Measurements from ENCODE around the gene KDM4F.

KDM4F gene

DNA sequence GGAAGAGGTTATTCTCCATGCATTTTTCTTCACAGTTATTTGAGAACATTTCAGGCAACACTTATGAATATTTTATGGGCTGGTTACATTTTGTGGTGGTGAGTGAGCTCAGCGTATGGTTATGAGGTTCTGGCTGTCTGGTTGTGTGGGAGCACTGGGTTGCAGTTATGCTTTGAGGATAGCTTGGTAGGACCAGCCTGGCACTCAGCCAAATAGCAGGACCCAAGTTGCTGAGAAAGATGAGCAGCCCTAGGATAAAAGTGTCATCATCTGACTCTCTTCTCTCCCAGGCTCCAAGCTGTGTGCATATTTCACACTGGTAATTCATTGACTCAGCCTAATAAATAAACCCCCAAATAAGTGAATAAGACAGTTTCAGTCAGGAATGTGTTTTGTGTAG, 9.4 kb downstream of the KDM4F start:
- POLR2A ChIA-PET = no interaction called here
- WGBS (ENCODE audit: insufficient coverage) = 100% methylated on average over 1 of the region's 1 CpG

DNA sequence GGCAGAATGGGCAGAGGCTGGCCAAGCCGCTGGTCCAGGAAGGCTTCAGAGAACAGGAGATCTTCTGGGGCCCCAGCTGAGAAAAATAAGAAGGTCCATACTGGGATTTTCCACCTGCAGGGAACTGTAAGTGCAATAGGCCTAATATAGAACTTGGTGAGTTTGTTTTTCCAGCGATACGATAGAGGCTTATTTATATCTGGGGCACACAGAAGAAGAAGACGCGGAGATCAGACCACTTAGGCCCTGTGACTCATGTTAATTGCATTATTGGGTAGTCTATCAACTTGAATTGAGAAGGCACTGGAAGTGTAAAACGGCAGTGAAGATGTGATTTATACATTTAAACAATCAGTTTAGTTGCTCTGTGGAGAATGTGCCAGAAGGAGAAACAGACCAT, 9.8 kb downstream of the KDM4F start:
- Histone ChIP-seq H3K27me3 (replicated peaks in 2 of 5; ENCODE audit: control insufficient read depth in 4 of 5, insufficient read depth in 5 of 5, low read length in 4 of 5) (no peaks in the 10 kb centered on the region), H3K9me3 (ENCODE audit: control extremely low read depth in 1 of 5, control insufficient read depth in 4 of 5, insufficient read depth in 2 of 5, low read depth in 1 of 5, low read length in 4 of 5) (peaks cover 0 to 2% (median 0%) of the 10 kb centered on the region in 5 experiments), H3K4me3 (ENCODE audit: control insufficient read depth in 1 of 7, extremely low read depth in 1 of 7, insufficient read depth in 4 of 7, low read depth in 2 of 7, low read length in 6 of 7) (no peak overlapping the region), H3K27ac (ENCODE audit: insufficient read depth in 1 of 2, low read depth in 1 of 2, low read length in 2 of 2, poor library complexity in 1 of 2, severe bottlenecking in 2 of 2) (no peak overlapping the region), H3K4me1 (ENCODE audit: control extremely low read depth in 1 of 4, control insufficient read depth in 4 of 4, insufficient read depth in 4 of 4, low read length in 3 of 4) (peaks cover 0 to 5% (median 0%) of the 10 kb centered on the region in 4 experiments), H3K36me3 (ENCODE audit: control insufficient read depth in 4 of 4, insufficient read depth in 4 of 4, low read length in 3 of 4) (no peaks in the 10 kb centered on the region)
- ChIA-PET POLR2A (no interaction called here), CTCF (interaction anchor here (1.7 kb wide), 1 partner anchor 8 kb away, joined by 4 read pairs; no protein-coding TSS in a partner anchor)
- no peak for DNase-seq
- WGBS (ENCODE audit: insufficient coverage) = 95% methylated on average over 6 of the region's 6 CpGs

More for the DNA sequence above, 9.4 kb downstream of the KDM4F start:
- H3K9me3 ChIP-seq (ENCODE audit: control extremely low read depth in 1 of 5, control insufficient read depth in 4 of 5, insufficient read depth in 2 of 5, low read depth in 1 of 5, low read length in 4 of 5) = peaks cover 0 to 2% (median 0%) of the 10 kb centered on the region in 5 experiments
- no peaks in the 10 kb centered on the region for H3K36me3 ChIP-seq (ENCODE audit: control insufficient read depth in 4 of 4, insufficient read depth in 4 of 4, low read length in 3 of 4)
- peaks cover 0 to 5% (median 0%) of the 10 kb centered on the region in 4 experiments for H3K4me1 ChIP-seq (ENCODE audit: control extremely low read depth in 1 of 4, control insufficient read depth in 4 of 4, insufficient read depth in 4 of 4, low read length in 3 of 4)
- no peak for DNase-seq
- CTCF ChIA-PET = interaction anchor here (1.0 to 1.7 kb wide), 2 partner anchors 9 to 90 kb away, joined by 3 to 4 read pairs; no protein-coding TSS in a partner anchor
- no peak overlapping the region for H3K27ac ChIP-seq (ENCODE audit: insufficient read depth in 1 of 2, low read depth in 1 of 2, low read length in 2 of 2, poor library complexity in 1 of 2, severe bottlenecking in 2 of 2)
- H3K4me3 ChIP-seq (ENCODE audit: control insufficient read depth in 1 of 7, extremely low read depth in 1 of 7, insufficient read depth in 4 of 7, low read depth in 2 of 7, low read length in 6 of 7) = no peak overlapping the region
- H3K27me3 ChIP-seq (replicated peaks in 2 of 5; ENCODE audit: control insufficient read depth in 4 of 5, insufficient read depth in 5 of 5, low read length in 4 of 5) = peaks cover 0 to under 1% (median 0%) of the 10 kb centered on the region in 5 experiments

DNA sequence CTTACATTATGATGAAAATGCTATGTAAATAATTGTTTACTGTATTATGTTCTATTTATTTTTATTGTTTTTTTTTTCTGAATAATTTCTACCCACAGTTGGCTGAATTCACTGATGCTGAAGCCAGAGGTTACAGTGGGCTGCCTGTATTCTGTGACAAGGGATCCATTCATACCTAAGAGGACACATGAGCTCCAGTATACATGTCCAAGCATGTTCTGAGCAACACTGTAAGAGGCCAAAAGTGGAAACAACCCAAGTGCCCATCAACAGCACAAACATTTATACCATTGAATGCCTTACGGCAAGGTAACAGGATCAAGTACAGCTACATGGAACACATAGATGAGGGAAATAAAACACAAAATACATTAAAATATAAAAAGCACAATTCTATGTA, 16.1 kb downstream of the KDM4F start:
- POLR2A ChIA-PET = interaction anchor here (0.6 kb wide), 1 partner anchor 17 kb away, joined by 3 read pairs; no protein-coding TSS in a partner anchor
- Histone ChIP-seq H3K27me3 (replicated peaks in 2 of 5; ENCODE audit: control insufficient read depth in 4 of 5, insufficient read depth in 5 of 5, low read length in 4 of 5) (no peaks in the 10 kb centered on the region), H3K4me1 (ENCODE audit: control extremely low read depth in 1 of 4, control insufficient read depth in 4 of 4, insufficient read depth in 4 of 4, low read length in 3 of 4) (peaks cover 4 to 25% (median 19%) of the 10 kb centered on the region in 4 experiments), H3K4me3 (ENCODE audit: control insufficient read depth in 1 of 7, extremely low read depth in 1 of 7, insufficient read depth in 4 of 7, low read depth in 2 of 7, low read length in 6 of 7) (no peak overlapping the region), H3K9me3 (ENCODE audit: control extremely low read depth in 1 of 5, control insufficient read depth in 4 of 5, insufficient read depth in 2 of 5, low read depth in 1 of 5, low read length in 4 of 5) (no peaks in the 10 kb centered on the region), H3K27ac (ENCODE audit: insufficient read depth in 1 of 2, low read depth in 1 of 2, low read length in 2 of 2, poor library complexity in 1 of 2, severe bottlenecking in 2 of 2) (no peak overlapping the region), H3K36me3 (ENCODE audit: control insufficient read depth in 4 of 4, insufficient read depth in 4 of 4, low read length in 3 of 4) (peaks cover 0 to 1% (median under 1%) of the 10 kb centered on the region in 4 experiments)
- CTCF ChIA-PET = interaction anchor here (1.4 to 15.0 kb wide), 3 partner anchors 9 to 442 kb away, joined by 3 to 275 read pairs (median 5); no protein-coding TSS in a partner anchor
- DNase-seq = no peak
- WGBS (ENCODE audit: insufficient coverage) = no CpG with 5 or more reads among the region's 1 CpG

DNA sequence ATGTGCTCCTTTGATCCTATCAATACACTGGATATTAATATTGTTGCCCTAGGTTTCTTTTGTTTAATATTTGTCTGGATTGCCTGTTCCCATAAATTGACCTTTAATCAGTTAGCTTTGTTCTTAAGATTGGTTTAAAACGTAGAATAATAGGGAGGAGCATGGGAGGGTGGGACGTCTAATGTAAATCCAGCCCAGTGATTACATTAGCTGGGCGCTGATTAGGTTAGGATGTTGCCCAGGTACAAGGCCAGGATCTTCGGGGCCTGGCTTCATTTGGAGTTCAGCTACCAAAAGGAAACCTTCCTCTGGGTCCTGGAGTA, 17.5 kb downstream of the KDM4F start, which contains the start of gene SRSF8:
Gene SRSF8, plus strand, starts transcription at position 204 of the 323 bp plus-strand sequence. CDS start 308 bp downstream, outside the sequence.
- Histone ChIP-seq H3K36me3 (ENCODE audit: control insufficient read depth in 4 of 4, insufficient read depth in 4 of 4, low read length in 3 of 4) (peaks cover 0 to 5% (median 3%) of the 10 kb centered on the region in 4 experiments), H3K27ac (ENCODE audit: insufficient read depth in 1 of 2, low read depth in 1 of 2, low read length in 2 of 2, poor library complexity in 1 of 2, severe bottlenecking in 2 of 2) (peak within 1 kb of the TSS; percentile 77 to 93), H3K4me1 (ENCODE audit: control extremely low read depth in 1 of 4, control insufficient read depth in 4 of 4, insufficient read depth in 4 of 4, low read length in 3 of 4) (peaks cover 4 to 25% (median 19%) of the 10 kb centered on the region in 4 experiments), H3K4me3 (ENCODE audit: control insufficient read depth in 1 of 7, extremely low read depth in 1 of 7, insufficient read depth in 4 of 7, low read depth in 2 of 7, low read length in 6 of 7) (peak within 1 kb of the TSS; percentile 80 to 97 (median 92)), H3K27me3 (replicated peaks in 2 of 5; ENCODE audit: control insufficient read depth in 4 of 5, insufficient read depth in 5 of 5, low read length in 4 of 5) (no peaks in the 10 kb centered on the region), H3K9me3 (ENCODE audit: control extremely low read depth in 1 of 5, control insufficient read depth in 4 of 5, insufficient read depth in 2 of 5, low read depth in 1 of 5, low read length in 4 of 5) (no peaks in the 10 kb centered on the region)
- CTCF ChIA-PET = interaction anchor here (1.0 to 15.0 kb wide), 13 partner anchors 8 to 698 kb away, joined by 3 to 275 read pairs (median 5); partner anchors contain the start of gene ENDOD1
- 0% methylated on average over 2 of the region's 4 CpGs for WGBS (ENCODE audit: insufficient coverage)
- peak in 1 of 3 donors; percentile 57 for DNase-seq
- POLR2A ChIA-PET = interaction anchor here (0.7 to 2.8 kb wide), 2 partner anchors 23 to 26 kb away, joined by 3 to 20 read pairs; partner anchors contain the start of gene ENDOD1

DNA sequence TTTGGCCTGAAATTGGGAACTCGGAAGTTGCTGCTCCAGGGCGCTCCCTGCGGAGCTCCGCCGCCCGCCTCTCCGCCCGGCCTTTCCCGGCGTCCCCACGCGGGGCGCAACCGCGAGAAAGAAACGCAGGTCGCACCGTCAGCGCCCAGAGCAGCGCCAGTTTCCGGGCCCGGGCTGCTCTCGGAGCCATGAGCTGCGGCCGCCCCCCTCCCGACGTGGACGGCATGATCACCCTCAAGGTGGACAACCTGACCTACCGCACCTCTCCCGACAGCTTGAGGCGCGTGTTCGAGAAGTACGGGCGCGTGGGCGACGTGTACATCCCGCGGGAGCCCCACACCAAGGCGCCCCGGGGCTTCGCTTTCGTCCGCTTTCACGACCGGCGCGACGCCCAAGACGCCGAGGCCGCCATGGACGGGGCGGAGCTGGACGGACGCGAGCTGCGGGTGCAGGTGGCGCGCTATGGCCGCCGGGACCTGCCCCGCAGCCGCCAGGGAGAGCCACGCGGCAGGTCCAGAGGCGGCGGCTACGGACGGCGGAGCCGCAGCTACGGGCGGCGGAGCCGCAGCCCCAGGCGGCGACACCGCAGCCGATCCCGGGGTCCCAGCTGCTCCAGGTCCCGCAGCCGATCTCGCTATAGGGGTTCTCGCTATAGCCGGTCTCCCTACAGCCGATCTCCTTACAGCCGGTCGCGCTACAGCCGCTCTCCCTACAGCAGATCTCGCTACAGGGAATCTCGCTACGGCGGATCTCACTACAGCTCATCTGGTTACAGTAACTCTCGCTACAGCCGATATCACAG, 18.0 kb downstream of the KDM4F start:
- Histone ChIP-seq H3K27ac (ENCODE audit: insufficient read depth in 1 of 2, low read depth in 1 of 2, low read length in 2 of 2, poor library complexity in 1 of 2, severe bottlenecking in 2 of 2) (peak overlapping the region; percentile 77 to 93), H3K36me3 (ENCODE audit: control insufficient read depth in 4 of 4, insufficient read depth in 4 of 4, low read length in 3 of 4) (peaks cover 0 to 5% (median 3%) of the 10 kb centered on the region in 4 experiments), H3K27me3 (replicated peaks in 2 of 5; ENCODE audit: control insufficient read depth in 4 of 5, insufficient read depth in 5 of 5, low read length in 4 of 5) (no peaks in the 10 kb centered on the region), H3K9me3 (ENCODE audit: control extremely low read depth in 1 of 5, control insufficient read depth in 4 of 5, insufficient read depth in 2 of 5, low read depth in 1 of 5, low read length in 4 of 5) (no peaks in the 10 kb centered on the region), H3K4me3 (ENCODE audit: control insufficient read depth in 1 of 7, extremely low read depth in 1 of 7, insufficient read depth in 4 of 7, low read depth in 2 of 7, low read length in 6 of 7) (peak overlapping the region; percentile 80 to 97 (median 92)), H3K4me1 (ENCODE audit: control extremely low read depth in 1 of 4, control insufficient read depth in 4 of 4, insufficient read depth in 4 of 4, low read length in 3 of 4) (peaks cover 4 to 25% (median 19%) of the 10 kb centered on the region in 4 experiments)
- ChIA-PET POLR2A (interaction anchor here (0.7 to 2.8 kb wide), 4 partner anchors 23 to 85 kb away, joined by 3 to 20 read pairs (median 4); partner anchors contain the start of gene ENDOD1), CTCF (interaction anchor here (0.7 to 15.0 kb wide), 17 partner anchors 9 to 720 kb away, joined by 3 to 275 read pairs (median 5); partner anchors contain the start of gene ENDOD1)
- DNase-seq = peak; percentile 69 to 85 (median 77)
- under 1% methylated on average over 83 of the region's 98 CpGs for WGBS (ENCODE audit: insufficient coverage)

DNA sequence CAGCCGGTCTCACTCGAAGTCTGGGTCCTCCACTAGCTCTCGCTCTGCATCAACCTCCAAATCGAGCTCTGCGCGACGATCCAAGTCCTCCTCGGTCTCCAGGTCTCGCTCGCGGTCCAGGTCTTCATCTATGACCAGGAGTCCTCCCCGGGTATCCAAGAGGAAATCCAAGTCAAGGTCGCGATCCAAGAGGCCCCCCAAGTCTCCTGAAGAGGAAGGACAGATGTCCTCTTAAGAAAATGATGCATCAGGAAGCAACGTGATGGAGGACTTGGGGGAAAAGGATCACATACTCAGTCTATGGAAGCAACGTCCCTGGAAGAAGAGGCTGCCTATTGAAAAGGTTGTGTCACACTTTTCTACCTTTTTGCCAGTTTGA, 18.6 kb downstream of the KDM4F start:
- Histone ChIP-seq H3K36me3 (ENCODE audit: control insufficient read depth in 4 of 4, insufficient read depth in 4 of 4, low read length in 3 of 4) (peaks cover 0 to 5% (median 3%) of the 10 kb centered on the region in 4 experiments), H3K27me3 (replicated peaks in 2 of 5; ENCODE audit: control insufficient read depth in 4 of 5, insufficient read depth in 5 of 5, low read length in 4 of 5) (no peaks in the 10 kb centered on the region), H3K27ac (ENCODE audit: insufficient read depth in 1 of 2, low read depth in 1 of 2, low read length in 2 of 2, poor library complexity in 1 of 2, severe bottlenecking in 2 of 2) (peak overlapping the region; percentile 77 to 93), H3K4me3 (ENCODE audit: control insufficient read depth in 1 of 7, extremely low read depth in 1 of 7, insufficient read depth in 4 of 7, low read depth in 2 of 7, low read length in 6 of 7) (peak overlapping the region; percentile 80 to 97 (median 92)), H3K9me3 (ENCODE audit: control extremely low read depth in 1 of 5, control insufficient read depth in 4 of 5, insufficient read depth in 2 of 5, low read depth in 1 of 5, low read length in 4 of 5) (no peaks in the 10 kb centered on the region), H3K4me1 (ENCODE audit: control extremely low read depth in 1 of 4, control insufficient read depth in 4 of 4, insufficient read depth in 4 of 4, low read length in 3 of 4) (peaks cover 4 to 25% (median 19%) of the 10 kb centered on the region in 4 experiments)
- WGBS (ENCODE audit: insufficient coverage) = 2% methylated on average over 10 of the region's 16 CpGs
- no peak for DNase-seq
- CTCF ChIA-PET = interaction anchor here (0.7 to 15.0 kb wide), 11 partner anchors 9 to 720 kb away, joined by 3 to 275 read pairs (median 5); partner anchors contain the start of gene ENDOD1
- POLR2A ChIA-PET = interaction anchor here (0.7 to 2.8 kb wide), 3 partner anchors 22 to 84 kb away, joined by 3 to 20 read pairs (median 4); partner anchors contain the start of gene ENDOD1

Data from common myeloid progenitor, CD34-positive (primary cell).